Measurements from ENCODE around the gene PLEKHO2.

GRCh38 chr15:64792282-64792681 is 49.4 kb upstream of the PLEKHO2 start:
- TF ChIP-seq EP300 (IDR thresholded peaks at IDR 0.05) = no peak
- TF ChIP-seq CTCF (IDR thresholded peaks at IDR 0.05) = no peak
- no peak for TF ChIP-seq HMGXB4 (CRISPR knock-in tag; IDR thresholded peaks at IDR 0.05; ENCODE audit: borderline replicate concordance)
- no peak for TF ChIP-seq POLR2A (IDR thresholded peaks at IDR 0.05; ENCODE audit: low read length)
- no peak for TF ChIP-seq MAFK (IDR thresholded peaks at IDR 0.05; ENCODE audit: partially characterized antibody)
- TF ChIP-seq RFX5 (IDR thresholded peaks at IDR 0.05) = no peak
- TF ChIP-seq CHD2 (IDR thresholded peaks at IDR 0.05; ENCODE audit: low read length, partially characterized antibody) = no peak
- no peak for TF ChIP-seq POLR2AphosphoS2 (conservative IDR thresholded peaks at IDR 0.05; ENCODE audit: low read length)
- no peak for TF ChIP-seq HOXA7 (CRISPR knock-in tag; IDR thresholded peaks at IDR 0.05)
